ENCODE measurements around the gene BRD3OS.

The BRD3OS gene

DNA sequence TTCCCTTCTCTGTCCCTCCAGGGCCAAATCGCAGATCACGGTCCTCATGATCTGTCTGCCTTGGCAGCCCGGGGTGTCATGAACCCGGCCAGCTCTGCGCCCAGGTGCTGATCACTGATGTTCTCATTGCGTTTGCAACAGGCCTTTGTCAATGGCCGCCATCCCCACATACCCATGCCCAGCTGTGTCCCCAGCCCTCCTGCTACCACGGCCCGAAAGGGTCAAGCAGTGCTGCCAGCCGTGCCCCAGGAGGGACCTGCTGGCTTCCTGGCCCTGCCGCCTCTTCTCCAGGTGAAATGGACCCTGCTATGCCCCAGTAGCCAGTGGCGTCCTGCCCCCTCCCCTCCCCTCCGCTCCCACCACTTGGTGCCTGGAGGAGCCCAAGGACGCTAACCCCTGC, 20.4 kb upstream of the BRD3OS start:
- DNase-seq (ENCODE audit: low spot score) = no peak

DNA sequence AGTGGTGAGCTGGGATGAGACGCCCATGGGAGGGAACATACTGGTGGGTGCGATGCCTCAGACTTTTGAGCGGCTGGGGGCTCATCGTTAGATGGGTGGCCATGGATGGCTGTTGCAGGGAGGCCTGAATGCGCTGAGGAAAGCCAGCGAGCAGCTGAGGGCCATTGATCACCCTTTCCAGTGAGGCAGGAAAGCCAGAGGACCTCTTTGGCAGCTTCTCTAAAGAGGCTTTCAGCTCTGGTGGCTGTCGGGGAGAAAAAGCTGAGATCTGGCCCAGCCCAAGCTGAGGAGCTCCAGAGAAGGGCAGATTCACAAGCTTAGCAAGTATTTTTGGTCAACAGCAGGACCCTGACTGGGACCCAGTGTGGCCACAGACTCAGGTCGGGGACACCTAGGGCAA, 19.9 kb upstream of the BRD3OS start:
- DNase-seq (ENCODE audit: low spot score) = no peak

DNA sequence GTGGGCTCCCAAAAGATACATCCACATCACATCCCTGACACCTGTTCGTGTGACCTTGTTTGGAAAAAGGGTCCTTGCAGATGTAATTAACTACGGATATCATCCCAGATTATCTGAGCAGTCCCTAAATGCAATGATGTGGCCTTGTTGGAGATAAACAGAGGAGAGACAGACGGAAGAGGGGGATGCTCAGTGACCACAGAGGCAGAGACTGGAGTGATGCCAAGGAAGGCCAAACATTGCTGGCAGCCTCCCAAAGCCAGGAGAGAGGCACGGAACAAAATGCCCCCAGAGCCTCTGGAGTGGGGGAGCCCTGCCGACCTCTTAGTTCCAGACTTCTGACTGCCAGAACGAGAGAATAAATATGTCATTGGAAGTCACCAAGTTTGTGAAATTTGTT, 18.1 kb upstream of the BRD3OS start:
- no peak for DNase-seq (ENCODE audit: low spot score)

DNA sequence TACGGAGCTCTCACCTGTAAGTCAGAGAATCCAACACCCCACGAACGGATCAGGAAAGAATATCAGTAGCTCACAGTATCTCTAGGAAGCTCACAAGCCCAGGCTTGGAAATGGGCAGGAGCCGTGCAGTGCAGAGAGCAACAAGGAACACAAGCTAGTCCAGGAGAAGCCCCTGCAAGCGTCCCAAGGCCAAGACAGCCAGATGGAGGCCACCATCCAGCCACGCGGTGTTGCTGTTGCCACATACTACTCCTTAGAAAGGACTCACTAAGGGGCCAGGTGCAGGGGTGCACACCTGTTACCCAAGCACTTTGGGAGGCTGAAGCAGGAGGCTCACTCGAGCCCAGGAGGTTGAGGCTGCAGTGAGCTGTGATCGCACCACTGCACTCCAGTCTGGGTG, 17.7 kb upstream of the BRD3OS start:
- no peak for DNase-seq (ENCODE audit: low spot score)

DNA sequence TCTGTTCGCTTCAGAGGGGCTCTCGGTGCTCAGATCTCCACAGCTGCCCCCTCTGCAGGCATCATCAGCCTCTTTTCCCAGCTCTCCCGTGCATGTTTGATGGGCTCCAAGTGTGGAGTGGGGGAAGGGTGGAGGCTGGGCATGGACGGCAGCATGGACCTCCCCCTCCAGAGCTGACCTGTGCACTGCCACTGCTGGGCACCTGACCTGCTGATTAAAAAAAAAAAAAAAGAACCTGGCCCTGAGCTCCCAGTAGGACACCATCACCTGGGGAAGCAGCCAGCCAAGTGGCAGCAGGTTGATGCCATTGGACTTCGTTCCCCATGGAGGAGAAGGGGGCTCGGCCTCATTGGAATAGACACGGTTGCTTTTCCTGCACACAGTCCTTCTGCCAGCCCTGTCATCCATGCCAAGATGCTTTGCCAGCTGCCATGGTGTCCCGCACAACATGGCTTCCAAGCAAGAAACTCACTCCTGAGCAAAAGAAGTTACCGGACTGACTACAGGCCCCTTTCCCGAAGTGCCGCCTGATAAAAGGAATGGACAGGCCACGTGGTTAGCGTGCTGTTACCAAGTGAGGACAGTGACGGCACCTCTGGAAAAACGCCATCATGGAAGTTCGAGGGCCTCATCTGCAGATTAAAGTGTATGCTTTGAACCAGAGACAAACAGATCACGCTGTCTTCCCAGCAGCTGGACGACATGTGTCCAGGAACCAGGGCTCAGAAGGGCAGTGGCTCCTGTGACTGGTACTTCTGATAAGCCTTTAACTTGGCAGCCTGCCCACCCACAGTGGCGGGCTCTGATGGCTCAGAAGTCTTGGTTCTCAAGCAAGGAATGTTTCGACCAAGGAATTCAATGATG, 14.7 kb upstream of the BRD3OS start:
- peak; percentile 15 for DNase-seq (ENCODE audit: low spot score)

DNA sequence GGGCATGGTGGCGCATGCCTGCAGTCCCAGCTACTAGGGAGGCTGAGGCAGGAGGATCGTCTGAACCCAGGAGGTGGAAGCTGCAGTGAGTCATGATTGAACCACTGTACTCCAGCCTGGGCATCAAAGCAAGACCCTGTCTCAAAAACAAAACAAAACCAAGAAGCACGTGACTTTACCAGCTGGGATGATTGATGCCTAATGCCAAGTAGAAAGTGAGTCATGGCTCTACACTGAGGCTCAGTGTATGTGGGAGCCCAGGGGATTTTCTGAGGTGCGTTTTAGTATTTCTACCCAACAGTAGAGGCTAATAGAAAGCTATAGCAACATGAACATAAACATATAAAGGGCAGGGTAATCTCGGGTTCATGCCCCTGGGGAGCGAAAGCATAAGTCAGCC, 13.9 kb upstream of the BRD3OS start:
- no peak for DNase-seq (ENCODE audit: low spot score)

DNA sequence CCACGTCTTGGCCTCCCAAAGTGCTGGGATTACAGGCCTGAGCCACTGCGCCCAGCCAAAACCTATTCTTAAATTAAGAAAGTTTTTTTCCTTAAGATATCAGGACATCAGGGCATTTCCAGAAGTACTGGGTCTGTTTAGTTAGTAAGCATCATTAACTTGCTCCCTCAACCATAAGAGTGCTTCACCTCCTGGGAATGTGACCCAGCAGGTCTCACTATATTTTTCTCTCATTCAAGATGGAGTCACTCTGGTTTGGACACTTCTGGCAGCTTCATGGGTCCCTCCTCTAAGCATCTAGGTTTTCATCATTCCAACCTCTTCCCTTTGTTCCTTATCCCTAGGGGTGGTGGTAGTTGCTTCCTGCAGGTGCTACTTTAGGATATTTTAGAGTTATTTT, 10.3 kb upstream of the BRD3OS start:
- no peak for DNase-seq (ENCODE audit: low spot score)

DNA sequence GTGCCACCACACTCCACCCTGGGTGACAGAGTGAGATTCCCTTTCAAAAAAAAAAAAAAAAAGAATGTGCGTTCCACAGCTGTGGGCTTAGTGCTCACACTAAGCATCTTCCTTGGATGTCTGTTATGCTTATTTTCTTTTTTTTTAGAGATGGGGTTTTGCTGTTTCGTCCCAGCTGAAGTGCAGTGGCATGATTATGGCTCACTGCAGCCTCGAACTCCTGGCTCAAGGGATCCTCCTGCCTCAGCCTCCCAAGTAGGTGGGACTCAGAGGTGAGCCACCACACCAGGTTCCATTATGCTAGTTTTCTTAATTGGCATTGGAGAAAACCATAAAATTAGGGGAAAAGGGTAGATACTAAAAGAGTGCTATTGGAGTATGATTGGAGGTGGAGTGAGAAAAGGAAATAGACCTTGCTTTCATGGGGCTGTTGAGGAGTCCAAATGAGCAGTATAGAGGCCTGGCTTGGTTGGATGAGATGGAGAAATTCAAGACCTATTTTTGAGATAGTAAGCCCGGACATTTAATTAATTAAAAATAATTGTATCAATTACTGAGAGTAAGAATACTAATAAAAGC, 978 bp upstream of the BRD3OS start:
- no peak for DNase-seq (ENCODE audit: low spot score)

DNA sequence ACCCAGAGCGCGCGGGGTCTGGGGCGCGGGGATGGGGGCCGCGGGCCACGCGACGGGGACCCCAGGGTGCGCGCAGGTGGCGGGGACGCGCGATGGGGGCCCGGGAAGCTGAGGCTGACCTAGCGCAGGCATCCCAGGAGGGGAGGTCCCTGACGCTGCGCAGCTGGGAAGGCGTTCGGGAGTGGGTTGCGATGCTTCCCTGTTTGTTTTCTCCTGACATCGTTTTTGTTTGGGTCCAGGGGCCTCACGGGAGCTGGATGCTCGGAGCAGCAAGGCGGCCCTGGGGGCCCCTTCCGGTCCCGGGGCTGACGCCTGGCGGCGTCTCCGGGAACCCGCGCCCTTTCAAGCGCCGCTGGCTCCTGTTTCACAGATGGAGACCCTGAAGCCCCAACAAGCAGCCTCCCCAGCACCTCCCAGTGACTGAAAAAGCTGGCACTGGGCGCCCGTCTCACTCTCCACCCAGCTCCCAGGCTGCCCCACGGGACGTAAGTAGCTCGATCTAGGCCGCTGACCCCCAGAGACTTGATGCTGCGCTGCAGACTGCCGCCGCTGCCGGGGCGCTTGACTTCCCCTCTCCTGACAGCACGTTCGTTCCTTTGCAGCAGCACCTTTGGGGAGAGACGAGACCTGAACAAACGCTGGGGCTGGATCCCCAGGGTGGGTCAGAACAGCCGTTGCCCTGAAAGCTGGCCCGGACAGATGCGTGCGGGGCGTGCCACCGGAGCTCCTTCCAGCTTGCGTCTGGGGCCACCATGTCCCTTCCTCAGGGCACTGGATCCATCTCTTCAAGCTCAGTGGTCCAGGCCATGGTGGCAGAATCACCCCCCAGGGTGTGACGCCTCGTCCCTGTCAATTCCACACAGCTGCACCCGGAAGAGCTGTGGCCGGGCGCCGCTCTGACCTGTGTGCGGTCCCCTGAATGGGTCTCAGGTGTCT, 593 bp downstream of the BRD3OS start:
- DNase-seq (ENCODE audit: low spot score) = peak; percentile 75

DNA sequence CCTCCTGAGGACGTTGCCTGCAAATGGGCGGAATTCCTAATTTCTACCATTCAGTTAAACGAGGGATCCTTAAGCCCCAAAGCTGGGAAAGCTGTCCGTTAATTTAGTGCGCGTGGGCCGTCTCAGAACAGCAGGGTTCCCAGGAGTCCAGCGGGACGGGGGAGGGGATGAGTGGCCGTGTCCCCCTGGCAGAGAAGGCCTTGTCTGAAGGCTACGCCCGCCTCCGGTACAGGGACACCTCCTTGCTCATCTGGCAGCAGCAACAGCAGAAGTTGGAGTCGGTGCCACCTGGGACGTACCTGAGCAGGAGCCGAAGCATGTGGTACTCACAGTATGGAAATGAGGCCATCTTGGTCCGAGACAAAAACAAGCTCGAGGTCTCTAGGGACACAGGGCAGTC, 1.3 kb downstream of the BRD3OS start:
- DNase-seq (ENCODE audit: low spot score) = peak; percentile 10

DNA sequence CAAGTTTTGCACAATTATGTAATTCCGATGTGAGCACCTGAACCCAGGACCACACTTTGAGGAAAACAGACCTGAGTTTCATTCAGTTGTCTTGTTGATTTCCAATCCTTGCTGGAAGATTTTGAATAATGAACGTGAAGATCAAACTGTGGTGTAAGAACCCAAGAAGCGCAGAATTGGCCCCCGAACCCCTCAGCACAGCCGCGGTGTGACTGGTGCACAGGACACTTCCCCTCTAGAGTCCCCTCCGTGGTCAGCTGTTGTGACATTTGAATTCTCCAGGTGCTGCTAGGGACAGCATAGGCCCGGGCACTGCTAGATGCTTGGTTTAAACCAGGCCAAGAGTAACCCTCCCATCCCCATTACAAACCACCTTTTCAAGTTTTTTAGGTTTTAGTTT, 1.7 kb downstream of the BRD3OS start:
- no peak for DNase-seq (ENCODE audit: low spot score)

DNA sequence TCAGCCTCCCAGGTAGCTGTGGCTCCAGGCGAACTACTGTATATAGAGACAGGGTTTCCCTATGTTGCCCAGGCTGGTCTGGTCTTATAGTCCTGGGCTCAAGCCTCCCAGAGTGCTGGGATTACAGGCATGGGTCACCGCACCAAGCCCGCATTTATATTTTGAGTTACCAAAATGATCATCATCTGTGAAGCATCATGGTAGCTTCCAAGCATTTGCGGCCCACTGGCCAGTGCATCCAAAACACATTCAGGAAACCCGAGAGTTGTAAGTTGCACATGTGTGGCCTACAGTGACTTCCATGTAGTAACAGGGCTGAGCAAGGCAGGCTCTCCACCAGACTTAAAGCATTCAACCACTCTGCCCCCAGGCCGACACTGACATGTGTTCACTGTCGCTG, 2.3 kb downstream of the BRD3OS start:
- no peak for DNase-seq (ENCODE audit: low spot score)

DNA sequence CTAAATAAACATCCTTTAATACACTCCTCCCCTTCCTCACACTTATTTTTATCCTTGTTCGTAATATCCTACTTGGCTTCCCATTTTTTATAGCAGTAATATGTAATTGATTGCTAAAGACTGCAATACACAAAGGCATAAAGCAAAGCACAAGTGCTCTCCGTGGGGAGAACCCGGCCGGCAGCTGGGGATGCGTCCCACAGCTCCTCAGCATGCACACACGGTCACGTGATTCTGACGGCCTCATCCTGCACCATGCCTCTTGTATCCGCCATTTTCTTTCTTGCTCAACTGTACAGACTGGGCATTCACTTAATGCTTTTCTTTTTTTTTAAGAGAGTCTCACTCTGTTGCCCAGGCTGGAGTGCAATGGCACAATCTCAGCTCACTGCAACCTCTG, 2.8 kb downstream of the BRD3OS start:
- no peak for DNase-seq (ENCODE audit: low spot score)

DNA sequence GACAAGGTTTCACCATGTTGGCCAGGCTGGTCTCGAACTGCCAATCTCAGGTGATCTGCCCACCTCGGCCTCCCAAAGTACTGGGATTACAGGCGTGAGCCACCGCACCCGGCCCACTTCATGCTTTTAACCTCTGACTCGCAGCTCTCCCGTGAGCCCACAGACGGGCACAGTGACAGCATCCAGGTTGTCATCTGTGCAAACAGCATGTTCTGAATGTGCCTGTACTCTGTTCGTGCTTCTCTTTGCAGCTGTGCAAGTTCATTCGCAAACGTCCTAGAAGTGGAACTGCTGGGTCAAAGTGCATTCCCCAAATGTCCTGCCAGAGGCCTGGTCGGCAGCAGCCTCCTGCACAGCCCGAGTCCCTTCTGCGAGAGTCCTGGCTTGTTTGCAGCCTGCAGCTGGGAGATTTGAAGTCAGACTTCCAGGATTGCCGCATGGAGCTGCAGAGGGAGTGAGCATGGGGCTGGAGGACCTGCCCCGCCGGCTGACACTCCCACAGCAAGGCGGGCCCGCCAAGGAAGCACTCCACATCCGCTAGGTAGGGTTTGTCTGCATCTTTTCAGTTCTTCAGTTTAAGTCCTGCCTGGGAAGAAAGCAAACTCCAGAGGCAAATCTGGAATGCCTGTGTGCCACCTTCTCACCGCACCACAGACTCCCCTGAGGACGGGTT, 3.4 kb downstream of the BRD3OS start:
- DNase-seq (ENCODE audit: low spot score) = peak; percentile 10

DNA sequence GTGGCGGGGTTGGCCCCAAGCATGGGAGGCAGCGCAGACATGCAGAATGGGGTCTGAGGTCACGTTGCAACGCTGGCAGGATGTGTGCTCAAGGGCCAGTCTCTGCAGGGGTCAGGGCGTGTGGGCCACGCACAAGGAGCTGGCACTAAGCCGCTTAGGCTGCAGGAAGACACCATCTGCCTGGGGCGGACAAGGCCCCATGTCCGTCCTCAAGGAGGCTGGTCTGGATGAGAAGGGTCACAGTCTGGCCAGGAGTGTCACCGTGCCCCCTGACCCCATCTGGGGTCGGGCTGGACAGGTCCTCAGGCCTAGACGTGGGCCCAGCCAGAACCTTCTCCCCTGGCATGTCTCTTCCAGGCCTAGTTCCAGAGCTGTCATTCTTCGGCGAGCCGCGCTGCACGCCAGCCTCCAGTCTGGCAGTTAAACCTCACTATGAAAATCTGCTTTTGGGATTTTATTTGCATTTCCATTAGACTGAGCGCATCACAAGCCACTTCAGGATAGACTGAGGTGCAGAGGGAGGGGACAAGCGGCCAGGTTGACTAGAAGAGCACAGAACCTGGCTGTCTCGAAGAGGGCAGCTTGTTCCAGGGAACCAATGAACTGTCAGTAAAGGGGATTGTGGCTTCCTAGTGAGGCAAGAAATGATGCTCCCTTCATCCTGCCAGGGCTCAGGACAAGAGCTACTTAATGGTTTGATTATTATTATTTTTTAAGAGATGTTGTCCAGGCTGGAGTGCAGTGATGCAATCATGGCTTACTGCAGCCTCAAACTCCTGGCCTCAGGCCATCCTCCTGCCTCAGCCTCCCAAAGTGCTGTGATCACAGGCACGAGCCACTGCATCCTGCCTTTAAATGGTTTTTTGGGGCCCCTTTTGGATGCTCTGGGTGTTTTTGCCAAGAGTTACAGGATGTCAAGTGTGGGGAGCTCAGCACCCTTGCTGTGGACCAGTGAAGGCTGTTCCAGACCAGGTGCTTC, 4.3 kb downstream of the BRD3OS start:
- DNase-seq (ENCODE audit: low spot score) = peak; percentile 5

DNA sequence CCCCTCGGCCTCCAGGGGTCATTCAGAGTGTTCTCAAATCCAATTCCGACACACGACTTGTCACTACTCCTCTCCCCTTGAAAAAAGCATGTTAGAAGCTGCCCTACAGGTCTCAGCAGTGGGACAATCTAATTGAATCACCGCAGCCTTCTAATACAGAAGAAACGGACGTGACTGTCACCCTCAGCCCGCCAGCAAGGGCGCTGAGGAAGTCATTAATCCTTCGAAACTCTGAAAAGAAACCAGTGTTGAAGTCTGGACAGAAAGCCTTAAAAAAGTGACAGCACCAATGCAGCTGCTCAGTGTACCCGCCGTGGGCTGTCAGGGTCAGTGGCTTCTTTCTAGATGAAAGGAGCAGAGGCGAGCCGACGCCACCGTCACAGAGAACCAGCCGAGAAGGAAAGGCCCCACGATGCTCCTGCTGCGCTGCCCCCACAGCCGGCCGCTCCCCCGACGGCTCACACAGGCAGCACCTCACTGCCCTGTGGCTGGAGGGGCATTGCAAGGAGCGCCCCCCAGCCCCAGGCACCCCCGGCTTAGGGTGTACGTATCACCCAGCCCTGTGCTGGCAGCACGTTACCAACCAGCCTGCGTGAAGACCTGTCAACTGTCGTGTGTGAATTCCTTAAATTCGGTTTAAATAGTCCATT, 5.7 kb downstream of the BRD3OS start:
- DNase-seq (ENCODE audit: low spot score) = peak; percentile 13

DNA sequence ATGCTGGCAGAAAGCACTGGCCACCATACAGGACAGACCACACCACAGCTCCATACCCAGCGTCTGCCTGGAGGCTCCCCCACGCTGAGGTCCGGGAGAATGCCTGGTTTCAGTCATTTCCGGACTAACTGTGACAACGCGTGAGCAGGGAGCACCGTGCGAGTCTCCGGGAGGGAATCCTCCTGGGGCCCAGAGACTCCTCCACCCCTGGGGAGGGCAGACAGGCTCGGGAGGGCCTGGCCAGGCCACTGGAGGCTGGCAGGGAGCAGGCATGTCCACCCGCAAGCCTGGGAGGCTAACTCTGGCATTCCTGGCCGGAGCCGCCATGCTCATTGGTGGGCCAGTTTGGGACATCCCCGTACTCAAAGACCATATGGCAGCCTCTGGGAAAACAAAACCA, 6.5 kb downstream of the BRD3OS start:
- peak; percentile 8 for DNase-seq (ENCODE audit: low spot score)

DNA sequence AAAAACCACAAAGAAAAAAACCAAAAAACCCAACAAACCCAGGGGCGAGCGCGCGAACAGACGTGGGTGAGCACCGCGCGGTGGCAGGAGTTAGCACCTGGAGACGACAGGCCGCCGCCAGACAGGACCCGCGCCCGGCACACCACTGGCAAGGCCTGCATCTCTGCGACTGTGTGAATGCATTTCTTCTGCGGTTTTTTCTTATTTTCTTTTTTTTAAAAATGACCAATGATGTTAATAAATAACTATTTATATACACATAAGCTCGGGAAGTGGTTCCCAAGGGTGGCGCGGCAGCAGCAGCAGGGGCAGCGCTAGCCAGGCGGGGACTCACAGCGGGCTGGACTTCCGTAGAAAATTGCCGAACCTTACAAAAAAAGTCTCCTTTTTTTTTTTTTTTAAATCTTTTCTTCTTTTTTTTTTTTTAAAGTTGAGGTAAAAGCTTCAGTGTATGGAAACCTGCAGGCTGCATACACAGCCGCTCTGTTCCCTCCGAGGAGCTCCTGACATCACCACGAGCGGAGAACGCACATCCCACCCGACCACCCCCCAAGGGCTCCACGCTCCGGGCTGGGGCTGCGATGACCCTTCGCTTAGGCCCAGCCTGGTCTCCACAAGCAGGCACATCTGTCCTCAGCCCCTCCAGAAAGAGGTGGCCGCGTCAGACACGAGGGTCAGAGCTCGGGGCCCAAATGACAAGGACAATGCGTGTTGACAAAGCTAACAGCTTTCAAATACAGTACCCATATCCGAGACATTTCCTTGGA, 7.4 kb downstream of the BRD3OS start:
- DNase-seq (ENCODE audit: low spot score) = peak; percentile 13

DNA sequence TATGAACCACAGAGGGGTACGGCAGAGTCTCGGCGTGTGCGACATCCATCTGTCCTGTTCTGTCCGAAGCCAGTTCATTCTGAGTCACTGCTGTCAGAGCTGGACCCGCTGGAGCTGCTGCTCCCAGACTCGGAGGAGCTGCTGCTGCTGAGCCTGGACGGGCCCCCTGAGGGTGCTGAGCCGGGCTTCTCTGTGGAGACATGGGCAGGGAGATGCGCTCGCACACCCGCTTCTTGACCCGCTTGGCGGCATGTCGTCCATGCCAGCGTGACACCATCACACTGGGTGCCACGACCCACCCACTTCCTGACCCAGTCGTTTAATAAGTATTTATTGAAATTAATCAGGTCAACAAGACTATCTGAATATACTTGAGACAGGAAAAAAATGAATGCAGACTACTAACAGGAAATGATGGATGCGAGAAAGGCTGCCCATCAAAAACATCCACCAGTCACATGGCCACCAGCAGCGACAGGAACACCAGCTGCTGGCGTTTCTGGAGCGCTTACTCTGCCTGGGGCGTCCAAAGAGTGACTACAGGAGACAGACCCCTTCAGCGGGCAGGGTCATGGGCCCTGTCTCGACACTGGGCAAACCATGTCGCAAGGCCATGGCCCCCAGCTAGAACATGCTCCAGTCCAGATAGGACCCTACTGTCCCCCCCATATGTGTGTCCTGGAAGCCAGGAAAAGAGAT, 8.4 kb downstream of the BRD3OS start:
- peak; percentile 12 for DNase-seq (ENCODE audit: low spot score)
